Upper lobe of left lung (tissue), 6 donors: ENCODE results near the gene IZUMO2. TPM values are rescaled to one million over a fixed set of nuclear protein-coding genes. Genes with fewer than 3 reads are reported as not detected.

ENCODE experiments used
- ATAC-seq, 2 donors: fragments of 200-7000 bp; cut with Tn5 transposase; one replicate each; pipeline ENCODE4 v1.9.1; 2022; ENCODE audit warnings: mild to moderate bottlenecking in 2 of 2, moderate library complexity in 2 of 2; ENCODE audit not compliant: low FRiP score in 2 of 2
- DNase-seq, 2 donors: peaks; one replicate each; pipeline ENCODE4 v3.0.0-alpha.2; 2019 to 2020
- H3K27ac ChIP-seq, 4 donors: fragments of 200-600 bp; sonication (generic); one replicate each; pipeline ENCODE4 v1.5.1; 2016 to 2019
- H3K27me3 ChIP-seq, 4 donors: fragments of 200-600 bp; sonication (generic); one replicate each; pipeline ENCODE4 v1.5.1; 2017 to 2019
- H3K36me3 ChIP-seq, 4 donors: fragments of 200-600 bp; sonication (generic); one replicate each; pipeline ENCODE4 v1.5.1; 2016 to 2019
- H3K4me1 ChIP-seq, 4 donors: fragments of 200-600 bp; sonication (generic); one replicate each; pipeline ENCODE4 v1.5.1; 2018 to 2019
- H3K4me3 ChIP-seq, 4 donors: fragments of 200-600 bp; sonication (generic); one replicate each; pipeline ENCODE4 v1.5.1; 2017 to 2019; ENCODE audit warnings: mild to moderate bottlenecking in 2 of 4, moderate library complexity in 1 of 4
- H3K9me3 ChIP-seq, 4 donors: fragments of 200-600 bp; sonication (generic); one replicate each; pipeline ENCODE4 v1.5.1; 2018 to 2019
- EP300 ChIP-seq, 4 donors: sonication (generic); formaldehyde crosslinking; IDR thresholded peaks; one replicate each; pipeline ENCODE4 v1.5.1; 2017; ENCODE audit warnings: antibody characterized with exemption in 4 of 4, control low read depth in 2 of 4
- POLR2A ChIP-seq, 4 donors: fragments of 450-650 bp; IDR thresholded peaks; one replicate each; pipeline ENCODE4 v1.5.1; 2016 to 2017; ENCODE audit warnings: antibody characterized with exemption in 4 of 4, mild to moderate bottlenecking in 2 of 4
- POLR2AphosphoS5 ChIP-seq, 2 donors: sonication (generic); formaldehyde crosslinking; IDR thresholded peaks; one replicate each; pipeline ENCODE4 v1.5.1; 2017; ENCODE audit warnings: antibody characterized with exemption in 2 of 2
- WGBS, 2 donors: methylation state at CpG; one replicate each; pipeline ENCODE4 v1.1.5; 2017 to 2018; 5-methylcytosine and 5-hydroxymethylcytosine counted together
- total RNA-seq, 6 donors: library from RNA; depleted of rRNA in 4 of 6; stranded (reverse); fragments of >200 nt in 4 of 6; gene quantifications; one replicate each; pipeline versions ENCODE4 v1.1.0 to v1.2.1, GENCODE V29; 2016 to 2021
- TF ChIP-seq, protein P1 (sequence below), 6 experiments: fragments of 450-650 bp in 4 of 6; fragments of 200-600 bp in 2 of 6; sonication (generic) in 2 of 6; IDR thresholded peaks; one replicate each; pipeline ENCODE4 v1.5.1; 2016 to 2019; ENCODE audit warnings: antibody characterized with exemption in 6 of 6
- donor health status: DM: no; HTN: no; CAD: no; lungs with moderate emphysema.
- donor health status: DM: no; HTN: yes; CAD: no; lungs with severe emphysema.

The IZUMO2 gene
- total RNA-seq, 6 donors from 2014 or later, result not detected

DNA sequence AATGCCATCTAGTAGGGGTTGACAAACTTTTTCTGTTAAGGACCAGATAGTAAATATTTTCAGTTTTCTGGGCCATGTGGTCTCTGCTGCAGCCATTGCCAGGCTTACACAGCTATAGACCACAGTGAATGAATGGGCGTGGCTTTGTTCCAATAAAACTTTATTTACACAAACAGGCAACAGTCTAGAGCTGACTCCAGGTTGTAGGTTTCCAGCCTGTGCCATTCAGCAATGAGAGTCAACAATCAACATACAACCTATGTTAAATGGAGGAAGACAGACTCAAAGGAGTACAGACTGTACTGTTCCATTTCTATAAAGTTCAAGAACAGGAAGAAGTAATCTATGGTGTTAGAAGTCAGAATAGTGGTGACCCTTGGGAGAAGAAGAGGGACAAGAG, 15.2 kb upstream of the IZUMO2 start:
- Histone ChIP-seq H3K36me3 (no peaks in the 10 kb centered on the region), H3K27ac (no peak overlapping the region), H3K4me1 (no peaks in the 10 kb centered on the region), H3K4me3 (no peak overlapping the region), H3K27me3 (no peaks in the 10 kb centered on the region), H3K9me3 (no peaks in the 10 kb centered on the region)
- 72 to 84% methylated on average over 1 of the region's 1 CpG for WGBS, 2 donors
- DNase-seq (no peak), ATAC-seq (no peak)
- TF ChIP-seq POLR2A (IDR thresholded peaks at IDR 0.05) (no peak), EP300 (IDR thresholded peaks at IDR 0.05) (no peak), POLR2AphosphoS5 (IDR thresholded peaks at IDR 0.05) (no peak)
- TF ChIP-seq, protein P1, sequence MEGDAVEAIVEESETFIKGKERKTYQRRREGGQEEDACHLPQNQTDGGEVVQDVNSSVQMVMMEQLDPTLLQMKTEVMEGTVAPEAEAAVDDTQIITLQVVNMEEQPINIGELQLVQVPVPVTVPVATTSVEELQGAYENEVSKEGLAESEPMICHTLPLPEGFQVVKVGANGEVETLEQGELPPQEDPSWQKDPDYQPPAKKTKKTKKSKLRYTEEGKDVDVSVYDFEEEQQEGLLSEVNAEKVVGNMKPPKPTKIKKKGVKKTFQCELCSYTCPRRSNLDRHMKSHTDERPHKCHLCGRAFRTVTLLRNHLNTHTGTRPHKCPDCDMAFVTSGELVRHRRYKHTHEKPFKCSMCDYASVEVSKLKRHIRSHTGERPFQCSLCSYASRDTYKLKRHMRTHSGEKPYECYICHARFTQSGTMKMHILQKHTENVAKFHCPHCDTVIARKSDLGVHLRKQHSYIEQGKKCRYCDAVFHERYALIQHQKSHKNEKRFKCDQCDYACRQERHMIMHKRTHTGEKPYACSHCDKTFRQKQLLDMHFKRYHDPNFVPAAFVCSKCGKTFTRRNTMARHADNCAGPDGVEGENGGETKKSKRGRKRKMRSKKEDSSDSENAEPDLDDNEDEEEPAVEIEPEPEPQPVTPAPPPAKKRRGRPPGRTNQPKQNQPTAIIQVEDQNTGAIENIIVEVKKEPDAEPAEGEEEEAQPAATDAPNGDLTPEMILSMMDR (IDR thresholded peaks at IDR 0.05), result no peak

DNA sequence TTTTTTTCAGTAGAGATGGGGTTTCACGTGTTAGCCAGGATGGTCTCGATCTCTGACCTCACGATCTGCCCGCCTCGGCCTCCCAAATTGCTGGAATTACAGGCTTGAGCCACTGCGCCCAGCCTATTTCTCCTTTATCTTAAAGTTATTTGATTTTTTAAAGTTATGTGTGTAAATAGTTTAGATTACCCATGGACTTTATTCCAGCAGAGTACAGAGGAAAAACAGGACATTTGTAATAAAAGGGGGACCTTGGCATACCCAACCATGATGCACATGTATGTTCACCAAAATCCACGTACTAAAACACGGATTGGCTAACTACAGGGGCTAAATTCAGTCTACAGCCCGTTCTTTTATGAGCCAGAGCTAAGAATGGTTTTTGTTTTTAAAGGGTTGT, 13.7 kb upstream of the IZUMO2 start:
- no peak for ATAC-seq
- Histone ChIP-seq H3K27ac (no peak overlapping the region), H3K4me3 (no peak overlapping the region), H3K27me3 (no peaks in the 10 kb centered on the region), H3K4me1 (no peaks in the 10 kb centered on the region), H3K36me3 (no peaks in the 10 kb centered on the region), H3K9me3 (no peaks in the 10 kb centered on the region)
- TF ChIP-seq, protein P1 (IDR thresholded peaks at IDR 0.05), result no peak
- TF ChIP-seq EP300 (IDR thresholded peaks at IDR 0.05) (no peak), POLR2AphosphoS5 (IDR thresholded peaks at IDR 0.05) (no peak), POLR2A (IDR thresholded peaks at IDR 0.05) (no peak)
- WGBS, 2 donors, result 85 to 92% methylated on average over 9 of the region's 9 CpGs
- no peak for DNase-seq

DNA sequence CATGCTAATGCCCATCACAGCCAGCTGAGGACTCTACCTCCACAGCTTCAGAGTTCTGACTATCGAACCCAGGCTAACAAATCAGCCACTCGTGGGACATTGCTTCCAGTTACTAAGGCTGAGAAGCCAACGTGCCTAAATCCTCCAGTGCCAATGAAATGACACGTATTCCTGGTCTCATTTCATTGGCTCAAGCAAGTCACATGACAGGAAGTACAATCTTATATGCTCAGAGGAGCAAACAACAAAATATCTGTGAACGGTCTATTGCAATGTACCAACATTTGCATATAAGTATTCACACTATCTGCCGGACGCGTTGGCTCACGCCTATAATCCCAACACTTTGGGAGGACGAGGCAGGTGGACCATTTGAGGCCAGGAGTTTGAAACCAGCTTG, 12.8 kb upstream of the IZUMO2 start:
- 78 to 84% methylated on average over 9 to 10 of the region's 10 CpGs for WGBS, 2 donors

DNA sequence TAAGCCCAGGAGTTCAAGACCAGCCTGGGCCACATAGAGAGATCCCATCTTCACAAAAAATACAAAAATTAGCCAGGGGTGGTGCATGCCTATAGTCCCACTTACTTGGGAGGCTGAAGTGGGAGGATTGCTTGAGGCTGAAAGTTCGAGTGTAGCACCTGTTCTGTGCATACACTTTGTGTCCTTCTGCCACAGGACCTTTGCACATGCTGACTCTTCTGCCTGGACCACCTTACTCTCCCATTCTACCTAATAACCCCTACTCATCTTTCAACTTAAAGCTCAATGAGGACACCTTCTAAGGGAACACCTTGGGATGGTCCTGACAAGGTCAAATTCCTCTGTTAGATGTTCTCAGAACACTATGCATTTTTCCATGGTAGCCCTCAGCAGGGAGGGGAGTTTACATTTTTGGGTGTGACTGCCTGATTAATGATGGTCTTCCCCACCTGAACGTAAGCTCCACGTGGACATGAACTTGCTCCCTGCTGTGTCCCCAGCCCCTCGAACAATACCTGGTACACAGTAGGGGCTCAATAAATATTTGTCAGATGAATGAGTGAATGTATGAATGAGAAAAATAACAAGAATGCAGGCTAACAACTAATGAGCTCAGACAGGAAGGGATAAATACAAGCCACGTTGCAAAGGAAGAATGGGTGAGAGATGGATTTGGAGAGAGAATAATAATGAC, 11.2 kb upstream of the IZUMO2 start:
- DNase-seq (no peak), ATAC-seq (no peak)
- Histone ChIP-seq H3K27me3 (no peaks in the 10 kb centered on the region), H3K27ac (no peak overlapping the region), H3K4me1 (no peaks in the 10 kb centered on the region), H3K36me3 (no peaks in the 10 kb centered on the region), H3K9me3 (no peaks in the 10 kb centered on the region), H3K4me3 (no peak overlapping the region)
- TF ChIP-seq, protein P1 (IDR thresholded peaks at IDR 0.05), result no peak
- TF ChIP-seq POLR2A (IDR thresholded peaks at IDR 0.05), result no peak
- TF ChIP-seq POLR2AphosphoS5 (IDR thresholded peaks at IDR 0.05), result no peak
- no peak for TF ChIP-seq EP300 (IDR thresholded peaks at IDR 0.05)
- 59 to 65% methylated on average over 5 of the region's 5 CpGs for WGBS, 2 donors

More for the DNA sequence above, 12.8 kb upstream of the IZUMO2 start:
- H3K36me3 ChIP-seq, result no peaks in the 10 kb centered on the region
- H3K9me3 ChIP-seq, result no peaks in the 10 kb centered on the region
- TF ChIP-seq EP300 (IDR thresholded peaks at IDR 0.05) (no peak), POLR2A (IDR thresholded peaks at IDR 0.05) (no peak), POLR2AphosphoS5 (IDR thresholded peaks at IDR 0.05) (no peak)
- TF ChIP-seq, protein P1 (IDR thresholded peaks at IDR 0.05), result no peak
- no peaks in the 10 kb centered on the region for H3K27me3 ChIP-seq
- no peak overlapping the region for H3K27ac ChIP-seq
- ATAC-seq (no peak), DNase-seq (no peak)
- no peak overlapping the region for H3K4me3 ChIP-seq
- H3K4me1 ChIP-seq, result no peaks in the 10 kb centered on the region

DNA sequence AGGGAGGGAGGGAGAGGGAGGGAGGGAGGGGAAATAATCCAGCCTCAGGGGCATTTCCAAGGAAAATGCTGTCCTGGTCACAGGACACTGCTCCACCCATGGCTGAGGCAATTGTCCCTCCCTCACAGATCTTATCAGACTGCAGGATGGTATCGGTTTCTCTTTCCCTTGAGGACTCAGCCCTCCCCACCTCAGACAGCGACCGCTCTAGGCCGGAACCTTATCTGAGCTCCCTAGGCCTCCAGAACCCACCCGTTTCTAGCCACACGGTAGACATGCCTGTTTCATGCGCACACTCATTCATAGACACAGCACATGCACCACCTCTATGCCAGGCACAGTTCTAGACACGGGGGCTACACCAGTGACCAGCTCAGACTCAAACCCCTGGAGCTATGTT, 10.0 kb upstream of the IZUMO2 start:
- no peak for DNase-seq
- no peak for ATAC-seq
- no peak for TF ChIP-seq POLR2A (IDR thresholded peaks at IDR 0.05)
- peak in 1 of 4 donors; percentile 26 for TF ChIP-seq EP300 (IDR thresholded peaks at IDR 0.05)
- TF ChIP-seq, protein P1 (IDR thresholded peaks at IDR 0.05), result no peak
- Histone ChIP-seq H3K4me1 (no peaks in the 10 kb centered on the region), H3K36me3 (no peaks in the 10 kb centered on the region), H3K4me3 (no peak overlapping the region), H3K27me3 (no peaks in the 10 kb centered on the region), H3K9me3 (no peaks in the 10 kb centered on the region), H3K27ac (peak overlapping the region in 2 of 4 donors; percentile 11 to 52)
- WGBS, 2 donors, result 32 to 62% methylated on average over 8 of the region's 8 CpGs
